Measurements from ENCODE around the gene PYM1.
A peak's percentile ranks its signal among the peaks of the same experiment; 100 is the strongest.

PYM1 gene

GRCh38 chr12:55933169-55933798 is 5.6 kb upstream of the PYM1 start:
- DNase-seq (ENCODE audit: extremely low read depth, low read depth), result no peak
- no peak for TF ChIP-seq CTCF (IDR thresholded peaks at IDR 0.05; ENCODE audit: low read depth, low read length, missing control alignments)
- no peak overlapping the region for H3K4me3 ChIP-seq (replicated peaks; ENCODE audit: low read depth, low read length)

- no peak for TF ChIP-seq CTCF (IDR thresholded peaks at IDR 0.05; ENCODE audit: low read depth, low read length, missing control alignments)
- peak overlapping the region; percentile 68 for H3K4me3 ChIP-seq (replicated peaks; ENCODE audit: low read depth, low read length)
- no peak for DNase-seq (ENCODE audit: extremely low read depth, low read depth)
Observed at GRCh38 chr12:55932551-55932910, 4.8 kb upstream of the PYM1 start.

- no peak for TF ChIP-seq CTCF (IDR thresholded peaks at IDR 0.05; ENCODE audit: low read depth, low read length, missing control alignments)
- DNase-seq (ENCODE audit: extremely low read depth, low read depth), result no peak
- H3K4me3 ChIP-seq (replicated peaks; ENCODE audit: low read depth, low read length), result peak overlapping the region; percentile 68
Observed at GRCh38 chr12:55931780-55932550, 4.3 kb upstream of the PYM1 start.

- no peak for TF ChIP-seq CTCF (IDR thresholded peaks at IDR 0.05; ENCODE audit: low read depth, low read length, missing control alignments)
- H3K4me3 ChIP-seq (replicated peaks; ENCODE audit: low read depth, low read length), result peak overlapping the region; percentile 68
- no peak for DNase-seq (ENCODE audit: extremely low read depth, low read depth)
Observed at GRCh38 chr12:55931317-55931779, 3.7 kb upstream of the PYM1 start.

- H3K4me3 ChIP-seq (replicated peaks; ENCODE audit: low read depth, low read length), result peak within 1 kb of the TSS; percentile 68
- peak; percentile 60 for DNase-seq (ENCODE audit: extremely low read depth, low read depth)
- TF ChIP-seq CTCF (IDR thresholded peaks at IDR 0.05; ENCODE audit: low read depth, low read length, missing control alignments), result peak; percentile 59
Observed at GRCh38 chr12:55930771-55931316, 3.1 kb upstream of the PYM1 start, which contains the start of gene DGKA. TSS of gene DGKA (plus strand) at chr12:55931162. CDS start at chr12:55936504, 5,342 bp downstream.

GRCh38 chr12:55929306-55929791 is 1.7 kb upstream of the PYM1 start:
- no peak for DNase-seq (ENCODE audit: extremely low read depth, low read depth)
- no peak overlapping the region for H3K4me3 ChIP-seq (replicated peaks; ENCODE audit: low read depth, low read length)
- no peak for TF ChIP-seq CTCF (IDR thresholded peaks at IDR 0.05; ENCODE audit: low read depth, low read length, missing control alignments)
